GM06990 (cell line): Measurements from ENCODE around the gene SIRT4.

Experiments
- DNase-seq: peaks from one replicate; pipeline ENCODE4 v3.0.0-alpha.2; 2011; ENCODE audit not compliant: insufficient read length; ENCODE audit errors: extremely low read depth
- H3K27me3 ChIP-seq: replicated peaks from 2 replicates; pipeline ENCODE4 v1.6.0; 2011; ENCODE audit warnings: low read length; ENCODE audit not compliant: control insufficient read depth, insufficient read depth
- H3K36me3 ChIP-seq: 2 replicates; pipeline ENCODE4 v1.5.1; 2011; ENCODE audit warnings: low read length; ENCODE audit not compliant: control insufficient read depth, insufficient read depth
- H3K4me3 ChIP-seq: replicated peaks from 2 replicates; pipeline ENCODE4 v1.5.1; 2011; ENCODE audit warnings: low read depth, mild to moderate bottlenecking, control low read depth, low read length
- TF ChIP-seq, protein P1 (sequence below): IDR thresholded peaks from 2 replicates; pipeline ENCODE4 v1.5.1; 2011; ENCODE audit warnings: low read length, control low read depth, mild to moderate bottlenecking, inconsistent platforms; ENCODE audit not compliant: insufficient read depth, poor library complexity, severe bottlenecking

The SIRT4 gene

DNA sequence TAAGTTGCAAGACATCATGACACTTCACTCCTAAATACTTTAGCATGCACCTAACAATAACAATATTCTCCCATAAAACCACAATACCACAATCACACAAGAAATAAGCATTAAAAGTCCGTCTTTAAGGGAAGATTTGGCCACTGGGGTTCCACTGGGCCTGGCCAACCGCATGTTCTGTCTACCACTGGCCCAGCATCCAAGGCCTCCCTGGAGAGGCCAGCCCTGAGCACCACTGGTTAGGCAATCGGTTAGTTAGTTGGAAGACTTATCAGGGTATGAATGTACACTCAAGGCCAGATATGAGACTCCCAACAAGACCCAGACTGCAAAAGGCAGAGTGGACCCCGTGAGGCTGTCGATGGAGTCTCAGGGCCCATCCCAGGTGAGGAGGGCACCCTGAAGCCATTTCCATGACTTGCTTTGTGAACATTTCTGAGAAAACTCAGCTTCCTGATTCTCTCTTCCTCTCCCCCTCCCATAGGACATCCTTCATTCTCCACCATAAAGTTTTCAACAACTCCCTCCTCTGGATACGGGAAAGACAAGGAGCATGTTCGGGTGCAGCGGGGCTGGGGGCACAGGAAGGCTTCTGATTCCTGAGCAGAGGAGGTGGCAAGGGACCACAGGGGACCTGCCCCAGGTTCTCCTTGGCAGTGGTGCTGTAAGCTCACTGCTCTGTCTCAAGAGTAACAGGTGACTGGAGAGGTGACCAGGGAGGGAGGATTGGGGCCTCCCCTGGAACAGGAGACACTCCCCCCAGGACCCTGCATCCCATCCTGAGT is 42.5 kb upstream of the SIRT4 start:
- TF ChIP-seq, protein P1, sequence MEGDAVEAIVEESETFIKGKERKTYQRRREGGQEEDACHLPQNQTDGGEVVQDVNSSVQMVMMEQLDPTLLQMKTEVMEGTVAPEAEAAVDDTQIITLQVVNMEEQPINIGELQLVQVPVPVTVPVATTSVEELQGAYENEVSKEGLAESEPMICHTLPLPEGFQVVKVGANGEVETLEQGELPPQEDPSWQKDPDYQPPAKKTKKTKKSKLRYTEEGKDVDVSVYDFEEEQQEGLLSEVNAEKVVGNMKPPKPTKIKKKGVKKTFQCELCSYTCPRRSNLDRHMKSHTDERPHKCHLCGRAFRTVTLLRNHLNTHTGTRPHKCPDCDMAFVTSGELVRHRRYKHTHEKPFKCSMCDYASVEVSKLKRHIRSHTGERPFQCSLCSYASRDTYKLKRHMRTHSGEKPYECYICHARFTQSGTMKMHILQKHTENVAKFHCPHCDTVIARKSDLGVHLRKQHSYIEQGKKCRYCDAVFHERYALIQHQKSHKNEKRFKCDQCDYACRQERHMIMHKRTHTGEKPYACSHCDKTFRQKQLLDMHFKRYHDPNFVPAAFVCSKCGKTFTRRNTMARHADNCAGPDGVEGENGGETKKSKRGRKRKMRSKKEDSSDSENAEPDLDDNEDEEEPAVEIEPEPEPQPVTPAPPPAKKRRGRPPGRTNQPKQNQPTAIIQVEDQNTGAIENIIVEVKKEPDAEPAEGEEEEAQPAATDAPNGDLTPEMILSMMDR, result no peak
- no peak for DNase-seq
- Histone ChIP-seq H3K27me3 (no peaks in the 10 kb centered on the region), H3K36me3 (no peaks in the 10 kb centered on the region), H3K4me3 (no peak overlapping the region)

DNA sequence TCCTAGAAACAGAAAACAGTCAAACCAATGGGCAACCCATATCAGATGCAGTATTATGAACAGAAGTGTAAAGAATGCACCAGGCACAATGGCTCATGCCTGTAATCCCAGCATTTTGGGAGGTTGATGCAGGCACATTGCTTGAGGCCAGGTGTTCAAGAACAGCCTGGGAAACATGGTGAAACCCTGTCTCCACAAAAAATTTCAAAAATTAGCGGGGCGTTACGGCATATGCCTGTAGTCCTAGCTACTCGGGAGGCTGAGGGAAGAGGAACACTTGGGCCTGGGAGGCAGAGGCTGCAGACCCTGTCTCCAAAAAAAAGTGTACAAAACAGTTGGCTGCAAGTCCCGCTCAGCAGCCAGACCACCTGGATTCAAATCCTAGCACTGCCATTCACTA is 41.5 kb upstream of the SIRT4 start:
- Histone ChIP-seq H3K4me3 (no peak overlapping the region), H3K27me3 (no peaks in the 10 kb centered on the region), H3K36me3 (no peaks in the 10 kb centered on the region)
- DNase-seq, result no peak
- TF ChIP-seq, protein P1, result no peak

DNA sequence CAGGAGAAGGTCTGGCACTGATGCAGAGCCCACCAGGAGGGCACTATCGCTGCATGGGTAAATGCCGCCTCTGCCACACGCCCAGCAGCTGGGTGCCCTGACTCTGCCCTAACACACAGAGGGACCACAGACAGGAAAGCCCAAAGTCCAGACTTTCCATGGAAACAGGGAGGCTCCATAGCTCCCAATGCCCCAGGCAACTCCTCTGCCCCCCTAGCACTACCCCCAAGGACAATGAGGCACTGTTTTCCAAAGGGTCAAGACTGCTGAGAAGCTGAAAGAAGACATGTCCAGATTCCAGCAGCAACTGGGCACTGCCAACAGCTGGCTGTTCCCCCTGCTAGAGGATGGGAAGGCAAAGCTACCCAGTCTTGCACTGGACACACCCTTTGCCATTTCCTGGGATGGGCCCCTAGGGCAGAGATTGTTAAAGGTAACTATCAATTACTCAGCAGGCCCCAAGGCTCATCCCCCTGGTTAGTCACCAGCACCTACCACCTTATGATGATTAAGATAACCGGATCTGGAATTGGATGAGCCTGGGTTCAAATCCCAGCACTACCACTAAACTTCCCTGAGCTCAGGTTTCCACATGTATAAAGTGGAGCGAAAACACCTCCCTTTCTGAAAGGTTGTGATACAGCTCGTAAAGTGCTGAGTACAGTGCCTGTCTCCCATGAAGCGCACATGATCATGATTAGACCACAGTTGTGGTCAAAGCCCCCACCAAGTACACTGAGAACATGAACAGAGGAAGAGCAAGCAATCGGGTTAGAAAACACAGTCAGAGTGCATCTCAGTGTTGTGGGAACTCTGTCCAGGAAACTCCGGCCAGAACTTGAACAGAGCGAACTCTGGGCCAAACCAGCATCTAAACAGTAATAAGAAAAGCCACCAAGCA is 39.9 kb upstream of the SIRT4 start:
- TF ChIP-seq, protein P1, result no peak
- Histone ChIP-seq H3K27me3 (no peaks in the 10 kb centered on the region), H3K36me3 (no peaks in the 10 kb centered on the region), H3K4me3 (no peak overlapping the region)
- no peak for DNase-seq

DNA sequence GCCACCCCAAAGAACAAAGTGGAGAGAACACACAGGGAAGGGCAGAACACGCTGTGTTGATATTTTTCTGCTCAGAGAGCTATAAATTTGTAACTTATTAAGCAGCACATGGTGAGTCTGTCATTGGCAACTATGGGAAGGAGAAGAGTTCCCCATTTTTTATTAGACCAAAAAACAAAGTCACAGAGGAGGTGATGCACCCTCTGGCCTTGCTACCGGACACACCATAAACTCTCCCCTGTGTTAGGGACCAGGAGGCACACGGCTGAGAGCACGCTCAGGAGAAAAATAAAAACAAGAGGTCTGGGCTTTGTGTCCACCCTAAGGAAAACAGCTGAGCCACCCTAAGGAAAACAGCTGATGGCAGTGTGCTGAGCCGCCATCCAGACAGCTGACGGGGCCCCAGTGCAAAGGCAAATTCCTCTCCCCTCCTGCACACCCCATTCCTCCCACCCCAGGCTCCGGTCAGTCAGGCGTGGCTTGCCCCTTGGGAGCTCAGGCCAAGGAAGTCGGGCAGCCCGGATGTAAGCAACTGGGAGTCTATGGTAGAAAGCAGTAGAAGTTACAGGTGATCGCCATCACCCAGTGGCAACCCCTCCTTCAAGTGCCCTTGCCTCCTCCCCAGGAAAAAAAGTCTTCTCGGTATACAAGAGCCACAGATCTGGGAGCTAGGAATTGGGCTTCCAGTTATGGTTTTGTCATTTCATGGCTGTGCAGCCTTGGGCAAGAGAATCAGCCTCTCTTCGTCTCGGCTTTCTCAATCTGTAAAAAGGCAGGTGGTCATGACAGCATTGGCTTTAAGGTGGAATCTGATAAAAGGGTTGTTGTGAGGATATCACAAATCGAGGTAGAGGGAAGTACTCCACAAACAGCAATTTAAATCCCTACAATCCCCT is 39.0 kb upstream of the SIRT4 start:
- Histone ChIP-seq H3K27me3 (no peaks in the 10 kb centered on the region), H3K36me3 (no peaks in the 10 kb centered on the region), H3K4me3 (no peak overlapping the region)
- DNase-seq, result no peak
- TF ChIP-seq, protein P1, result no peak

DNA sequence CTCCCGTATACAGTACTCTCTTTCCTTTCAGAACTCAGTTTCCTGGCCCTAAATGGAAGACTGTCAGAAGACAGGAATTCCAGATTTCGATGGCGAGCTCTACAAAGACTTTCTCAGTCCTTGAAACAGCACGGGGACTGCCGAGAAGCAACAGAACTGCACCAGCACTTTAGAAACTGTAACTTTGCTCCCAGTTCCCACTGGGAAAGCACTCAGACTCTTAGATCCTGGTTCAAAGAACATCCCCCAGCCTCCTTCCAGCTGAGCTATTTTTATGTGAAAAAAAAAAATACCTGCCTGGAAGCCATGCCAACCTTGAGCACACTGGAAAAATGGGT is 38.4 kb upstream of the SIRT4 start:
- TF ChIP-seq, protein P1, result no peak
- H3K4me3 ChIP-seq, result no peak overlapping the region
- no peaks in the 10 kb centered on the region for H3K36me3 ChIP-seq
- DNase-seq, result no peak
- no peaks in the 10 kb centered on the region for H3K27me3 ChIP-seq
